Peyer's patch (tissue), 4 donors: ENCODE data around the gene MIPEP.

Source experiments
- POLR2A ChIP-seq, 2 donors: fragments of 450-650 bp; IDR thresholded peaks; one replicate each; pipeline ENCODE4 v1.5.1; 2017; ENCODE audit warnings: antibody characterized with exemption in 2 of 2, mild to moderate bottlenecking in 2 of 2, moderate library complexity in 2 of 2
- TF ChIP-seq, protein P1 (sequence below), 6 experiments: fragments of 450-650 bp in 4 of 6; fragments of 200-600 bp in 2 of 6; sonication (generic) in 1 of 6; IDR thresholded peaks; one replicate each; pipeline ENCODE4 v1.5.1; 2017 to 2019; ENCODE audit warnings: antibody characterized with exemption in 6 of 6, mild to moderate bottlenecking in 3 of 6, moderate library complexity in 1 of 6

DNA sequence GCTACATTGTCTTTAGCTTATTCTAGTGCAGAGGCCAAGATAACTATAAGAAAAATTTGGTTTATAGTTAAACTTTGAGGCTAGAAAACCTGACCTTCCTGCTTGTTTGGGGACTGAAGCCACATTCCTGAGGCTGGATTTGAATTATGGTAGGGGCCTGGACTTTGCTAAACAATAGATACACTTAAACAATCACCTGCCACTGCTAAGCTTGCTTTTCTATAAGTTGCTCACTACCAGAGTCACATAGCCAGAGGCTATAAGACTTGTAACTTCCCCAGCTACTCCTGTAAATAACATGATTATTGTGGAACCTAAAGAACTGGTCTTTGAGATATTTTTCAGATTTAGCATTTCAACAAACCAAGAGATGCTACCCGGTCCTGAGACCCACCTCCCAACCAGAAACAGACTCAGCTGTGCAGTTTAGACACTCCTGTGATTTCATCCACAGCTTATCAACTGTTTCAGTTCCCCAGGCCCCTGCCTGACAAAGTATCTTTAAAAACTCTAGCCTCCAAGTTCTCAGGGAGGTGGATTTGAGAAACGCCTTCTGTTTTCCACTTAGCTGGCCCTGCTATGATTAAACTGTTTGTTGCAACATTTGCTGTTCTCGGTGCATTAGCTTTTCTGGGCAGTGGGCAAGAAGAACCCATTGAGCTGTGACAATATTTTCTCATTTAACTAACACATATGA is 77.7 kb downstream of the MIPEP start:
- TF ChIP-seq, protein P1, sequence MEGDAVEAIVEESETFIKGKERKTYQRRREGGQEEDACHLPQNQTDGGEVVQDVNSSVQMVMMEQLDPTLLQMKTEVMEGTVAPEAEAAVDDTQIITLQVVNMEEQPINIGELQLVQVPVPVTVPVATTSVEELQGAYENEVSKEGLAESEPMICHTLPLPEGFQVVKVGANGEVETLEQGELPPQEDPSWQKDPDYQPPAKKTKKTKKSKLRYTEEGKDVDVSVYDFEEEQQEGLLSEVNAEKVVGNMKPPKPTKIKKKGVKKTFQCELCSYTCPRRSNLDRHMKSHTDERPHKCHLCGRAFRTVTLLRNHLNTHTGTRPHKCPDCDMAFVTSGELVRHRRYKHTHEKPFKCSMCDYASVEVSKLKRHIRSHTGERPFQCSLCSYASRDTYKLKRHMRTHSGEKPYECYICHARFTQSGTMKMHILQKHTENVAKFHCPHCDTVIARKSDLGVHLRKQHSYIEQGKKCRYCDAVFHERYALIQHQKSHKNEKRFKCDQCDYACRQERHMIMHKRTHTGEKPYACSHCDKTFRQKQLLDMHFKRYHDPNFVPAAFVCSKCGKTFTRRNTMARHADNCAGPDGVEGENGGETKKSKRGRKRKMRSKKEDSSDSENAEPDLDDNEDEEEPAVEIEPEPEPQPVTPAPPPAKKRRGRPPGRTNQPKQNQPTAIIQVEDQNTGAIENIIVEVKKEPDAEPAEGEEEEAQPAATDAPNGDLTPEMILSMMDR (IDR thresholded peaks at IDR 0.05) = no peak
- no peak for TF ChIP-seq POLR2A (IDR thresholded peaks at IDR 0.05)
